ENCODE measurements around the gene YTHDF1. TPM values are rescaled to one million over a fixed set of nuclear protein-coding genes. Genes with fewer than 3 reads are reported as not detected.

Gene YTHDF1
- total RNA-seq (2022; extraction: Qiagen RNA extraction), result 45.5 to 52.1 TPM (median 49.7 TPM) in 5 replicates

DNA sequence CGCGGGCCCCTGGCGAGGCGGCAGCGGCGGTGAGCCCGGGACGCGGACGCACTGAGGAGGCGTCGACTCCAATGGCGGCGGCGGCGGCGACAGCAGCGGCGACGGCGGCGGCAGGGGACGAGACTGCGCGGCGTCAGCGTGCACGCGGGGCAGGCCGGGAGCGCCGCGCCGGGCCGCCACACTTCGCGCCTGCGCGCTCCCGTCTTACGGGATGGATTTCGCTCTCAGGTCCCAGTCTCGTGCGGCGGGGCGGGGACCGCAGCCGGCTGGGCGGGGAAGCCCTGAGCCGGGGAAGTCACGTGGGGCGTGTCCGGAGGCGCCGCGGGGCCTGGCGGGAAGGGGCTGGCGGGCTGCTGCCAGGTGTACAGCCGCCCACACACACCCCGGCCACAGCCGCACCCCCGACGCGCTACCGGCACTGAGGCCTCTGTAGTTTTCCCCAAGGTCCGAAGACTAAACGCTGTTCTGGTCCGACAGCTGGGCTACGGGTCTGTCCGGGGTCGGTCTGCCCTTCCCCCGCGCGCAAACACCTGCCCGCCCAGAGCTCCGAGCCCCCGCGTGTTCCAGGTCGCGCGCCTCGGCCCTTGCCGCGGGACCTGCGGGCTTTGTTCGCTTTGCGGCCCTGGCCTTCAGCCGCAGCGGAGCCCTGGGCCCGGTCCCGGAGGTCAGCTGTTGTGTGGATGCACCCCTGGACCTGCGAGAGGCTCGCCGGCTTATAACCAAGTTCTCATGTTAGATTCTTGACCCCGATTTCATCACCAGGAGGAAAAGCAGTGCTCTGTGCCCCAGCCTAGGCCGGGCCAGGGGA is at the start of gene YTHDF1:
Gene YTHDF1, minus strand, starts transcription at position 91 of the 808 bp plus-strand sequence. CDS start 239 bp downstream, outside the sequence.

DNA sequence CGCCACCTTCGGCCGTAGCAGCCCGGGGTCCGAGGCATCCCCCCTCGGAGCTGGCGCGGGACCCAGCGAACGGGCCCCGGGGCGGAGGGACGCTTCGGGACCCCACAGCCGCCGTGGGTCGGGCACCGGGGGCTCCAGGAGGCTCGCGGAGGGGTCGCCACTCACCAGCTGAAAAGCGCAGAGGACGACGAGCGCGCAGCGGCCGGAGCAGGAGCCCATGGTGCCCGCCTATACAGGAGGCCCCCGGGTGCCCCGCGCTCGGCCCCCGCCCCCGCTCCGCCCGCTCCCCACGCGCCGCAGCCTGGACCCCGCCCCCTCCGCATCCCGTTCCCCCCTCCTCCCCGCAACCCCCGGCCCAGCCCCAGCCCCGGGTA is 38.3 kb upstream of the YTHDF1 start, which contains the start of gene NKAIN4:
Gene NKAIN4, minus strand, starts transcription at position 232 of the 374 bp plus-strand sequence. Its CDS starts 13 bp downstream, at position 219.

DNA sequence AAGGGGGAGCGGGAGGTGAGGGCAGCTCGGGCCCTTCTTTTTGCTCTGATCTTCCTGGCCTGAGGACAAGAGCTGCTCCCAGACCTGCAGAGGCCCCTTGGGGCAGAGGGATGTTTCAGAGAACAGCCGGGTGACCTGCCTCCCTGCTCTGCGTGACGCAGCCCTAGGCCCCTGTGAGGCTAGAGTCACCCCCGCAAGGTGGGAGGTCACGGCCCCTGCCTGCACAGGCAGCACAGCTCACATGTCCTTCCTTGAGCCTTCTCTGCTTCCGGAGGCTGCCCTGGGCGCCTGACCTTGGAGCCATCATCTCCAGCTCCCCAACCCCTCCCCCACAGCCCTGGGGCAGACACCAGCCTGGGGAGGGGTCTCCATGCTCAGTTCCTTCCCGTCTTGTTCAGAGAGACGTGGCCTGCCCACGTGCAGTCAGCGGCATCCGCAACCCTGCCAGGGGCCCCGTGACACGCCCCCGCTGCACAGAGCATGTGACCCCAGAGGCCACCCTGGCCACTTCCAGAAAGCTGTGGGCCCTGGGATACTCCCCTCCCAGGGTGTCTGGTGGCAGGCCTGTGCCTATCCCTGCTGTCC is 19.6 kb upstream of the YTHDF1 start, which contains the start of gene BIRC7:
Gene BIRC7, plus strand, starts transcription at position 507 of the 585 bp plus-strand sequence. CDS start 192 bp downstream, outside the sequence.

Other genes with a start within 250 kb of the YTHDF1 start
- not detected in 5 replicates for gene BHLHE23, start 209.2 kb downstream of the YTHDF1 start, total RNA-seq (2022; extraction: Qiagen RNA extraction)
- gene BIRC7, start 19.8 kb upstream of the YTHDF1 start, total RNA-seq (2022; extraction: Qiagen RNA extraction), result 1.4 to 3.0 TPM (median 2.3 TPM) in 5 replicates
- 3.9 to 6.9 TPM (median 4.7 TPM) in 5 replicates for gene NKAIN4, start 38.3 kb upstream of the YTHDF1 start, total RNA-seq (2022; extraction: Qiagen RNA extraction)
- 45.2 to 68.0 TPM (median 57.2 TPM) in 5 replicates for gene ARFGAP1, start 56.7 kb upstream of the YTHDF1 start, total RNA-seq (2022; extraction: Qiagen RNA extraction)
- gene COL20A1, start 77.1 kb upstream of the YTHDF1 start, total RNA-seq (2022; extraction: Qiagen RNA extraction), result 0.34 to 1.1 TPM (median 0.67 TPM) in 5 replicates
- 0.14 to 0.53 TPM (median 0.38 TPM) in 5 replicates for gene CHRNA4, start 145.2 kb upstream of the YTHDF1 start, total RNA-seq (2022; extraction: Qiagen RNA extraction)

Data from A549 treated with AZD2906 at 1 μM for 4 hours (cell line).